OCI-LY1 (cell line): Measurements from ENCODE around the gene MGRN1.

Source experiments
- H2AFZ ChIP-seq: fragments of 200-600 bp; sonication (generic), shearing (Covaris generic); 2 replicates; pipeline ENCODE4 v1.6.0; 2014; ENCODE audit warnings: antibody characterized with exemption, mild to moderate bottlenecking, low read length
- H3F3A ChIP-seq: fragments of 200-600 bp; sonication (generic), shearing (Covaris generic); 2 replicates; pipeline ENCODE4 v1.6.0; 2014; ENCODE audit warnings: mild to moderate bottlenecking, antibody characterized with exemption, low read length, moderate library complexity; ENCODE audit not compliant: insufficient read depth
- H3K27ac ChIP-seq: fragments of 200-600 bp; sonication (generic); 2 replicates; pipeline ENCODE4 v1.5.1; 2014; ENCODE audit warnings: low read length, mixed run types, mild to moderate bottlenecking, low read depth; ENCODE audit not compliant: poor library complexity, severe bottlenecking
- H3K27me3 ChIP-seq: fragments of 200-600 bp; sonication (generic); 2 replicates; pipeline ENCODE4 v1.6.0; 2014; ENCODE audit warnings: antibody characterized with exemption, mild to moderate bottlenecking, low read length, moderate library complexity; ENCODE audit not compliant: insufficient read depth
- H3K36me3 ChIP-seq: fragments of 200-600 bp; sonication (generic); 2 replicates; pipeline ENCODE4 v1.6.1; 2014; ENCODE audit warnings: mild to moderate bottlenecking, antibody characterized with exemption, low read length, moderate library complexity, mixed read lengths; ENCODE audit not compliant: insufficient read depth
- H3K4me1 ChIP-seq: fragments of 200-600 bp; sonication (generic); 2 replicates; pipeline ENCODE4 v1.5.1; 2014; ENCODE audit warnings: mild to moderate bottlenecking, low read length, moderate library complexity; ENCODE audit not compliant: insufficient read depth, severe bottlenecking
- H3K4me2 ChIP-seq: fragments of 200-600 bp; sonication (generic), shearing (Covaris generic); 2 replicates; pipeline ENCODE4 v1.6.1; 2014; ENCODE audit warnings: low read length
- H3K4me3 ChIP-seq: fragments of 200-600 bp; sonication (generic); 2 replicates; pipeline ENCODE4 v1.5.1; 2014; ENCODE audit warnings: low read length, low read depth, mild to moderate bottlenecking, mixed read lengths; ENCODE audit not compliant: poor library complexity, severe bottlenecking
- H3K79me2 ChIP-seq: fragments of 200-600 bp; shearing (Covaris generic); 2 replicates; pipeline ENCODE4 v1.6.1; 2016; ENCODE audit warnings: mixed run types, low read length, mixed read lengths; ENCODE audit not compliant: insufficient read depth
- H3K9ac ChIP-seq: fragments of 200-600 bp; sonication (generic), shearing (Covaris generic); 2 replicates; pipeline ENCODE4 v1.6.1; 2014; ENCODE audit warnings: mild to moderate bottlenecking, low read length, mixed read lengths
- H3K9me2 ChIP-seq: fragments of 200-600 bp; sonication (generic), shearing (Covaris generic); 2 replicates; pipeline ENCODE4 v1.6.1; 2014; ENCODE audit warnings: low read depth, mild to moderate bottlenecking, low read length, mixed read lengths
- H3K9me3 ChIP-seq: fragments of 200-600 bp; shearing (Covaris generic); 2 replicates; pipeline ENCODE4 v1.6.1; 2014; ENCODE audit warnings: low read length, mixed read lengths
- H4K20me1 ChIP-seq: fragments of 200-600 bp; sonication (generic), shearing (Covaris generic); 2 replicates; pipeline ENCODE4 v1.6.0; 2016; ENCODE audit warnings: mild to moderate bottlenecking, low read length; ENCODE audit not compliant: insufficient read depth
- CTCF ChIP-seq: fragments of 200-600 bp; sonication (generic), shearing (Covaris generic); IDR thresholded peaks from 2 replicates; pipeline ENCODE4 v1.5.1; 2017; ENCODE audit warnings: mild to moderate bottlenecking, antibody characterized with exemption, low read length, moderate library complexity, mixed read lengths
- EZH2 ChIP-seq: fragments of 200-600 bp; sonication (generic), shearing (Covaris generic); IDR thresholded peaks from 2 replicates; pipeline ENCODE4 v1.8.0; 2017; ENCODE audit warnings: borderline replicate concordance, mixed run types, mild to moderate bottlenecking, antibody characterized with exemption, low read length, moderate library complexity, mixed read lengths

MGRN1 gene

GRCh38 chr16:4675864-4676786 is 51.5 kb downstream of the MGRN1 start:
- H2AFZ ChIP-seq = no peak overlapping the region
- H3K9ac ChIP-seq = no peak overlapping the region
- H3K4me2 ChIP-seq = no peak overlapping the region

GRCh38 chr16:4676831-4677230 is 52.2 kb downstream of the MGRN1 start:
- Histone ChIP-seq H2AFZ (no peak overlapping the region), H3K27me3 (no peaks in the 10 kb centered on the region), H3K4me3 (no peak overlapping the region), H3K27ac (no peak overlapping the region), H3F3A (no peaks in the 10 kb centered on the region), H3K4me1 (no peaks in the 10 kb centered on the region), H3K9ac (no peak overlapping the region), H3K9me3 (no peaks in the 10 kb centered on the region), H3K36me3 (no peaks in the 10 kb centered on the region; the same call in 1 of the 2 replicates), H3K79me2 (no peaks in the 10 kb centered on the region), H3K4me2 (no peak overlapping the region), H4K20me1 (no peaks in the 10 kb centered on the region), H3K9me2 (no peaks in the 10 kb centered on the region)
- TF ChIP-seq EZH2 = no peak
- no peak for TF ChIP-seq CTCF

More at GRCh38 chr16:4675864-4676786, 51.5 kb downstream of the MGRN1 start:
- TF ChIP-seq EZH2 (no peak), CTCF (no peak)
- no peaks in the 10 kb centered on the region for H3K27me3 ChIP-seq
- H3K4me3 ChIP-seq = no peak overlapping the region
- no peak overlapping the region for H3K27ac ChIP-seq
- H3K9me3 ChIP-seq = no peaks in the 10 kb centered on the region
- H3K9me2 ChIP-seq = no peaks in the 10 kb centered on the region
- no peaks in the 10 kb centered on the region for H3K79me2 ChIP-seq
- H3K4me1 ChIP-seq = no peaks in the 10 kb centered on the region
- 0 out of 2 replicates have a peak, but pooled peaks cover 4% of the 10 kb centered on the region for H3K36me3 ChIP-seq
- H3F3A ChIP-seq = no peaks in the 10 kb centered on the region
- H4K20me1 ChIP-seq = no peaks in the 10 kb centered on the region

GRCh38 chr16:4677390-4677789 is 52.8 kb downstream of the MGRN1 start:
- no peak for TF ChIP-seq CTCF
- no peak for TF ChIP-seq EZH2
- Histone ChIP-seq H3K27ac (no peak overlapping the region), H3K4me3 (no peak overlapping the region), H4K20me1 (no peaks in the 10 kb centered on the region), H3K36me3 (peaks cover 5% of the 10 kb centered on the region; the same call in 1 of the 2 replicates), H3K4me1 (no peaks in the 10 kb centered on the region), H2AFZ (no peak overlapping the region), H3K27me3 (no peaks in the 10 kb centered on the region), H3K9ac (no peak overlapping the region), H3K79me2 (no peaks in the 10 kb centered on the region), H3F3A (no peaks in the 10 kb centered on the region), H3K4me2 (no peak overlapping the region), H3K9me2 (no peaks in the 10 kb centered on the region), H3K9me3 (no peaks in the 10 kb centered on the region)
